Neural cell (in vitro differentiated cells): ENCODE measurements around the gene PRR5. TPM values are rescaled to one million over a fixed set of nuclear protein-coding genes. Genes with fewer than 3 reads are reported as not detected.

ENCODE experiments used
- H2AFZ ChIP-seq: fragments of 200-600, 300-800 bp; sonication (generic), shearing (Covaris generic); 2 replicates; pipeline ENCODE4 v1.6.0; 2014; ENCODE audit warnings: low read depth, mild to moderate bottlenecking, antibody characterized with exemption, low read length, moderate library complexity
- H3F3A ChIP-seq: fragments of 200-600 bp; shearing (Covaris generic); 2 replicates; pipeline ENCODE4 v1.6.1; 2016; ENCODE audit warnings: mild to moderate bottlenecking, moderate library complexity, mixed read lengths, antibody characterized with exemption, low read length; ENCODE audit not compliant: insufficient read depth, poor library complexity, severe bottlenecking
- H3K27ac ChIP-seq: fragments of 200-600, 300-800 bp; sonication (generic), shearing (Covaris generic); 2 replicates; pipeline ENCODE4 v1.5.1; 2014; ENCODE audit warnings: mild to moderate bottlenecking, low read length, moderate library complexity
- H3K27me3 ChIP-seq: fragments of 300-800, 200-600 bp; sonication (generic), shearing (Covaris generic); 2 replicates; pipeline ENCODE4 v1.6.0; 2014; ENCODE audit warnings: mild to moderate bottlenecking, low read depth, low read length, moderate library complexity; ENCODE audit not compliant: insufficient read depth
- H3K36me3 ChIP-seq: fragments of 300-800, 200-600 bp; sonication (generic), shearing (Covaris generic); 2 replicates; pipeline ENCODE4 v1.5.1; 2014; ENCODE audit warnings: mild to moderate bottlenecking, antibody characterized with exemption, low read length, moderate library complexity; ENCODE audit not compliant: insufficient read depth
- H3K4me2 ChIP-seq: fragments of 300-800, 200-600 bp; sonication (generic), shearing (Covaris generic); 2 replicates; pipeline ENCODE4 v1.6.0; 2014; ENCODE audit warnings: mild to moderate bottlenecking, low read length
- H3K4me3 ChIP-seq: fragments of 300-800, 200-600 bp; sonication (generic), shearing (Covaris generic); 2 replicates; pipeline ENCODE4 v1.5.1; 2014; ENCODE audit warnings: mild to moderate bottlenecking, low read length, moderate library complexity
- H3K79me2 ChIP-seq: fragments of 200-600 bp; shearing (Covaris generic); replicated peaks from 2 replicates; pipeline ENCODE4 v1.6.0; 2014; ENCODE audit warnings: mild to moderate bottlenecking, low read length, moderate library complexity; ENCODE audit not compliant: insufficient read depth
- H3K9ac ChIP-seq: fragments of 300-800, 200-600 bp; sonication (generic), shearing (Covaris generic); 2 replicates; pipeline ENCODE4 v1.6.1; 2016; ENCODE audit warnings: mild to moderate bottlenecking, low read length, mixed read lengths
- H3K9me2 ChIP-seq: fragments of 200-600 bp; shearing (Covaris generic); 2 replicates; pipeline ENCODE4 v1.6.1; 2016; ENCODE audit warnings: mild to moderate bottlenecking, low read length, mixed read lengths; ENCODE audit not compliant: insufficient read depth
- H3K9me3 ChIP-seq: fragments of 200-600, 300-800 bp; sonication (generic), shearing (Covaris generic); 2 replicates; pipeline ENCODE4 v1.6.1; 2016; ENCODE audit warnings: mild to moderate bottlenecking, mixed run types, low read length, moderate library complexity, mixed read lengths
- H4K20me1 ChIP-seq: fragments of 200-600 bp; shearing (Covaris generic); 2 replicates; pipeline ENCODE4 v1.6.1; 2016; ENCODE audit warnings: mild to moderate bottlenecking, mixed run types; ENCODE audit not compliant: insufficient read depth
- CTCF ChIP-seq: fragments of 450-650 bp; IDR thresholded peaks from 2 replicates; pipeline ENCODE4 v1.5.1; 2014; ENCODE audit warnings: antibody characterized with exemption, mild to moderate bottlenecking, moderate library complexity; ENCODE audit not compliant: poor library complexity, severe bottlenecking
- EP300 ChIP-seq: fragments of 450-650 bp; conservative IDR thresholded peaks from 2 replicates; pipeline ENCODE4 v1.6.1; 2014; ENCODE audit warnings: antibody characterized with exemption, mild to moderate bottlenecking, moderate library complexity; ENCODE audit not compliant: poor library complexity, severe bottlenecking
- EZH2 ChIP-seq: fragments of 200-600, 300-800 bp; shearing (Covaris generic), sonication (generic); IDR thresholded peaks from 2 replicates; pipeline ENCODE4 v1.6.1; 2014; ENCODE audit warnings: antibody characterized with exemption, low read length, borderline replicate concordance, mild to moderate bottlenecking; ENCODE audit not compliant: insufficient read depth, poor library complexity, severe bottlenecking
- MXI1 ChIP-seq: fragments of 450-650 bp; conservative IDR thresholded peaks from 2 replicates; pipeline ENCODE4 v1.6.1; 2014; ENCODE audit warnings: antibody characterized with exemption, mild to moderate bottlenecking; ENCODE audit not compliant: poor library complexity, severe bottlenecking
- POLR2AphosphoS5 ChIP-seq: IDR thresholded peaks from 2 replicates; pipeline ENCODE4 v1.6.1; 2012
- RAD21 ChIP-seq: fragments of 450-650 bp; conservative IDR thresholded peaks from 2 replicates; pipeline ENCODE4 v1.6.1; 2014; ENCODE audit warnings: antibody characterized with exemption, mild to moderate bottlenecking, moderate library complexity
- REST ChIP-seq: IDR thresholded peaks from 2 replicates; pipeline ENCODE4 v1.6.1; 2012; ENCODE audit warnings: borderline replicate concordance
- SMC3 ChIP-seq: fragments of 450-650 bp; conservative IDR thresholded peaks from 2 replicates; pipeline ENCODE4 v1.6.1; 2014; ENCODE audit warnings: antibody characterized with exemption, mild to moderate bottlenecking, moderate library complexity; ENCODE audit not compliant: poor library complexity
- TAF1 ChIP-seq: IDR thresholded peaks from 2 replicates; pipeline ENCODE4 v1.6.1; 2012; ENCODE audit warnings: low read depth
- polyA plus RNA-seq: library from polyadenylated mRNA; depleted of rRNA; stranded (reverse); fragments of >200 nt; gene quantifications from 2 replicates; pipeline ENCODE4 v1.2.3, GENCODE V29; 2014

The PRR5 gene
- polyA plus RNA-seq, 1 donor from 2014 or later = 16.2 TPM

GRCh38 chr22:44680058-44680457 lies 21.9 kb upstream of the PRR5 start:
- Histone ChIP-seq H3K9me2 (no peaks in the 10 kb centered on the region), H3F3A (no peaks in the 10 kb centered on the region), H2AFZ (no peak overlapping the region), H3K4me2 (no peak overlapping the region), H3K27me3 (no peaks in the 10 kb centered on the region), H3K36me3 (no peaks in the 10 kb centered on the region), H3K79me2 (no peaks in the 10 kb centered on the region), H3K27ac (no peak overlapping the region), H3K9ac (no peak overlapping the region), H4K20me1 (no peaks in the 10 kb centered on the region), H3K4me3 (no peak overlapping the region), H3K9me3 (no peaks in the 10 kb centered on the region)
- TF ChIP-seq REST (no peak), CTCF (no peak), TAF1 (no peak), EP300 (no peak), RAD21 (no peak), EZH2 (no peak), SMC3 (no peak), POLR2AphosphoS5 (no peak), MXI1 (no peak)

GRCh38 chr22:44680481-44680894 lies 21.5 kb upstream of the PRR5 start:
- no peaks in the 10 kb centered on the region for H3F3A ChIP-seq
- H3K4me3 ChIP-seq = no peak overlapping the region
- no peak overlapping the region for H3K4me2 ChIP-seq
- H3K27ac ChIP-seq = no peak overlapping the region
- no peaks in the 10 kb centered on the region for H3K9me3 ChIP-seq
- no peaks in the 10 kb centered on the region for H3K79me2 ChIP-seq
- no peaks in the 10 kb centered on the region for H3K27me3 ChIP-seq
- TF ChIP-seq CTCF (no peak), REST (no peak), RAD21 (no peak), EZH2 (no peak), EP300 (no peak), TAF1 (no peak), POLR2AphosphoS5 (no peak), SMC3 (no peak), MXI1 (no peak)
- H3K9me2 ChIP-seq = no peaks in the 10 kb centered on the region
- no peak overlapping the region for H3K9ac ChIP-seq
- H3K36me3 ChIP-seq = no peaks in the 10 kb centered on the region
- H4K20me1 ChIP-seq = no peaks in the 10 kb centered on the region
- H2AFZ ChIP-seq = no peak overlapping the region
